ENCODE data around the gene UNC5B. TPM values are rescaled to one million over a fixed set of nuclear protein-coding genes. Genes with fewer than 3 reads are reported as not detected.

UNC5B gene
- total RNA-seq, 1 experiment from 2014 or later, result 80.5 TPM

DNA sequence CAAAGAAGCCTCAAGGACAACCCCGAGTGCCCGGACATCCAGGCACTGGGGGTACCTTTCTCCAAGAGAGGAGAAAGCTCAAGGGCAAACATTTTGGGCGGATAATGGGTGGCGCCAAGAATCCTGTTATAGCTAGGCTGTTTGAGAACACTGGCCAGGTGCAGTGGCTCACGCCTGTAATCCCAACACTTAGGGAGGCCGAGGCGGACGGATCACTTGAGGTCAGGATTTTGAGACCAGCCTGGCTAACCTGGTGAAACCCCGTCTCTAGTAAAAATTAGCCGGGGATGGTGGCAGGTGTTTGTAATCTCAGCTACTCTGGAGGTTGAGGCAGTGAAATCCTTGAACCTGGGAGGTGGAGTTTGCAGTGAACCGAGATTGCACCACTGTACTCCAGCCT is 25.2 kb upstream of the UNC5B start:
- Mint-ChIP-seq H3K4me1 (ENCODE audit: insufficient read depth, unreplicated experiment) (no peaks in the 10 kb centered on the region), H3K4me3 (ENCODE audit: unreplicated experiment) (no peak overlapping the region), H3K36me3 (ENCODE audit: insufficient read depth, unreplicated experiment) (no peaks in the 10 kb centered on the region), H3K27ac (ENCODE audit: low read depth, unreplicated experiment) (no peak overlapping the region), H3K27me3 (ENCODE audit: insufficient read depth, unreplicated experiment) (no peaks in the 10 kb centered on the region), H3K9me3 (ENCODE audit: unreplicated experiment) (no peaks in the 10 kb centered on the region)
- DNase-seq (ENCODE audit: unreplicated experiment), result no peak
- ChIA-PET CTCF (interaction anchor here (0.6 to 1.0 kb wide), 3 partner anchors 17 to 1260 kb away, joined by 3 read pairs; no protein-coding TSS in a partner anchor), POLR2A (no interaction called here)
- intact Hi-C loops (cut with micrococcal nuclease), result no loop called here
- TF ChIP-seq, protein P1, sequence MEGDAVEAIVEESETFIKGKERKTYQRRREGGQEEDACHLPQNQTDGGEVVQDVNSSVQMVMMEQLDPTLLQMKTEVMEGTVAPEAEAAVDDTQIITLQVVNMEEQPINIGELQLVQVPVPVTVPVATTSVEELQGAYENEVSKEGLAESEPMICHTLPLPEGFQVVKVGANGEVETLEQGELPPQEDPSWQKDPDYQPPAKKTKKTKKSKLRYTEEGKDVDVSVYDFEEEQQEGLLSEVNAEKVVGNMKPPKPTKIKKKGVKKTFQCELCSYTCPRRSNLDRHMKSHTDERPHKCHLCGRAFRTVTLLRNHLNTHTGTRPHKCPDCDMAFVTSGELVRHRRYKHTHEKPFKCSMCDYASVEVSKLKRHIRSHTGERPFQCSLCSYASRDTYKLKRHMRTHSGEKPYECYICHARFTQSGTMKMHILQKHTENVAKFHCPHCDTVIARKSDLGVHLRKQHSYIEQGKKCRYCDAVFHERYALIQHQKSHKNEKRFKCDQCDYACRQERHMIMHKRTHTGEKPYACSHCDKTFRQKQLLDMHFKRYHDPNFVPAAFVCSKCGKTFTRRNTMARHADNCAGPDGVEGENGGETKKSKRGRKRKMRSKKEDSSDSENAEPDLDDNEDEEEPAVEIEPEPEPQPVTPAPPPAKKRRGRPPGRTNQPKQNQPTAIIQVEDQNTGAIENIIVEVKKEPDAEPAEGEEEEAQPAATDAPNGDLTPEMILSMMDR (IDR thresholded peaks at IDR 0.05; ENCODE audit: unreplicated experiment), result no peak
- no TSS peak for BruUV-seq (replicated peaks)

DNA sequence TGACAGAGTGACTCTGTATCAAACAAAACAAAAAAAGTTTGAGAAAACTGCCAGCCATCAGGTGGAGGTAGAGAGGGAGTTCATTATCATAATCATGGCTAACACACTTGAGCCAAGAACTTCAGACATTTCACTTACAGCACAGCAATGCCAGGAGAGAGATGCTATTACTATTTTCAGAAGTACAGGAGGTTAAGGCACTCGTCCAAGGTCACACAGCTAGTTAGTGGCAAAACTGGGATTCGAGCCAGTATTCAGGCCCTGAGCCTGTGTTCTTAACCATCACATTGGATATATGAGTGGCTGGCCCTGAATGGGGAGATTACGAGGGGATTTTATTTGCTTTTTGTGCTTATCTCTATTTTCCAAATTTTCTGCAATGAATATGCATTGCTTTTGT is 24.8 kb upstream of the UNC5B start:
- Mint-ChIP-seq H3K27me3 (ENCODE audit: insufficient read depth, unreplicated experiment) (no peaks in the 10 kb centered on the region), H3K9me3 (ENCODE audit: unreplicated experiment) (no peaks in the 10 kb centered on the region), H3K27ac (ENCODE audit: low read depth, unreplicated experiment) (no peak overlapping the region), H3K4me1 (ENCODE audit: insufficient read depth, unreplicated experiment) (no peaks in the 10 kb centered on the region), H3K4me3 (ENCODE audit: unreplicated experiment) (no peak overlapping the region), H3K36me3 (ENCODE audit: insufficient read depth, unreplicated experiment) (no peaks in the 10 kb centered on the region)
- CTCF ChIA-PET, result interaction anchor here (0.9 to 1.0 kb wide), 2 partner anchors 17 to 82 kb away, joined by 3 read pairs; no protein-coding TSS in a partner anchor
- intact Hi-C loops (cut with micrococcal nuclease), result no loop called here
- peak; percentile 21 for DNase-seq (ENCODE audit: unreplicated experiment)
- TF ChIP-seq, protein P1 (IDR thresholded peaks at IDR 0.05; ENCODE audit: unreplicated experiment), result no peak
- no TSS peak for BruUV-seq (replicated peaks)
- POLR2A ChIA-PET, result no interaction called here

DNA sequence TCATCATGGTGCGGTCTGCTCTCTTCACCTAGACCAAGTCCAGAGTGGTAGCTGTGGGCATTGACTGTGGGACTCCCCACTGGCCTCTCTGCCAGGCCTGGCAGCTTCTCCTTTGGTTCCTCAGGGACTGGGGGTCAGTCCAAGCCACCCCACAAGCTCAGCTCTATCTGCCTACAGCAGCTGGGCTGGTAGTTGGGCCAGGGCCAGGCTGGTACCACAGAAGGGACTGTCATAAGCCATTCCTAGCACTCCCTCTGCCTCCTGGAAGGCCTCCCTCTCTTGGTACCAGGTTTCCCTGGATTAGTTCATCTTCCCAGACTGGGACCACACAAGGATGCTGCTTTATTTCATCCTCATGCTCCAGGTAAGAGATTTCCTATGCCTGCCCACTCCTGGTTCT is 24.2 kb upstream of the UNC5B start:
- DNase-seq (ENCODE audit: unreplicated experiment), result no peak
- Mint-ChIP-seq H3K27me3 (ENCODE audit: insufficient read depth, unreplicated experiment) (no peaks in the 10 kb centered on the region), H3K9me3 (ENCODE audit: unreplicated experiment) (no peaks in the 10 kb centered on the region), H3K27ac (ENCODE audit: low read depth, unreplicated experiment) (no peak overlapping the region), H3K36me3 (ENCODE audit: insufficient read depth, unreplicated experiment) (no peaks in the 10 kb centered on the region), H3K4me1 (ENCODE audit: insufficient read depth, unreplicated experiment) (no peaks in the 10 kb centered on the region), H3K4me3 (ENCODE audit: unreplicated experiment) (no peak overlapping the region)
- intact Hi-C loops (cut with micrococcal nuclease), result no loop called here
- POLR2A ChIA-PET, result no interaction called here
- TF ChIP-seq, protein P1 (IDR thresholded peaks at IDR 0.05; ENCODE audit: unreplicated experiment), result no peak
- CTCF ChIA-PET, result interaction anchor here (0.6 to 0.7 kb wide), 2 partner anchors 263 to 297 kb away, joined by 3 read pairs; no protein-coding TSS in a partner anchor
- BruUV-seq (replicated peaks), result no TSS peak

DNA sequence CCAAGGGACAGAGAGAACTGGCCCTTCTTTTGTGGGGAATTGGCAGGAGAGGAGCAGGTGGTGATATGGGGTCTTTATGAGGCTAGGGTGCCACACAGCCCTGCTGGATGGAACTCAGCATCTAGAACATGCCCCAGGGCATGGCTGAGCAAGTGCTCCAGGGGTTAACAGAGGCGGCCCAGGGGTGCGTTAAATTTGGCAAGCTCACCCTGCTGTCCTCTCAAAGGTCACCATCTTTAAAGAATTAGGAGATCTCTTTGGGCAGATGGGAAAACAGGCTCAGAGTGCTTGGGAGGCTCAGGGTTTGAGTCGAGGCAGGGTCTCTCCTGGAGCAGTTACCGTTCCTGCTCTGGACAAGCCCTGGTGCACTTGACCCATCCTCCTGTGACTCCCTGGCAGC is 21.4 kb upstream of the UNC5B start:
- Mint-ChIP-seq H3K27me3 (ENCODE audit: insufficient read depth, unreplicated experiment) (no peaks in the 10 kb centered on the region), H3K9me3 (ENCODE audit: unreplicated experiment) (no peaks in the 10 kb centered on the region), H3K27ac (ENCODE audit: low read depth, unreplicated experiment) (no peak overlapping the region), H3K4me1 (ENCODE audit: insufficient read depth, unreplicated experiment) (no peaks in the 10 kb centered on the region), H3K36me3 (ENCODE audit: insufficient read depth, unreplicated experiment) (no peaks in the 10 kb centered on the region), H3K4me3 (ENCODE audit: unreplicated experiment) (no peak overlapping the region)
- DNase-seq (ENCODE audit: unreplicated experiment), result no peak
- intact Hi-C loops (cut with micrococcal nuclease), result no loop called here
- ChIA-PET CTCF (interaction anchor here (1.1 kb wide), 1 partner anchor 18 kb away, joined by 3 read pairs; no protein-coding TSS in a partner anchor), POLR2A (interaction anchor here (1.0 kb wide), 1 partner anchor 26 kb away, joined by 3 read pairs; no protein-coding TSS in a partner anchor)
- no TSS peak for BruUV-seq (replicated peaks)
- TF ChIP-seq, protein P1 (IDR thresholded peaks at IDR 0.05; ENCODE audit: unreplicated experiment), result no peak

Data from MCF 10A (cell line).